DOHH2 (cell line): ENCODE results near the gene IRF2.

Source experiments
- H3F3A ChIP-seq: fragments of 200-600 bp; sonication (generic), shearing (Covaris generic); 2 replicates; pipeline ENCODE4 v1.6.0; 2016; ENCODE audit warnings: antibody characterized with exemption, mild to moderate bottlenecking; ENCODE audit not compliant: control insufficient read depth, insufficient read depth
- H3K27ac ChIP-seq: fragments of 200-600 bp; sonication (generic); 2 replicates; pipeline ENCODE4 v1.5.1; 2014; ENCODE audit warnings: low read depth, mild to moderate bottlenecking, low read length, moderate library complexity
- H3K27me3 ChIP-seq: fragments of 200-600 bp; sonication (generic); 2 replicates; pipeline ENCODE4 v1.6.1; 2014; ENCODE audit warnings: mild to moderate bottlenecking, low read length, mixed read lengths; ENCODE audit not compliant: control insufficient read depth
- H3K36me3 ChIP-seq: fragments of 200-600 bp; sonication (generic); 2 replicates; pipeline ENCODE4 v1.6.1; 2014; ENCODE audit warnings: mild to moderate bottlenecking, low read length, moderate library complexity, mixed read lengths; ENCODE audit not compliant: control insufficient read depth
- H3K4me1 ChIP-seq: fragments of 200-600 bp; sonication (generic); 2 replicates; pipeline ENCODE4 v1.6.1; 2014; ENCODE audit warnings: mild to moderate bottlenecking, low read length, mixed read lengths; ENCODE audit not compliant: control insufficient read depth
- H3K4me2 ChIP-seq: fragments of 200-600 bp; sonication (generic); 2 replicates; pipeline ENCODE4 v1.6.0; 2014; ENCODE audit warnings: mild to moderate bottlenecking, low read length, moderate library complexity
- H3K4me3 ChIP-seq: fragments of 200-600 bp; sonication (generic); 2 replicates; pipeline ENCODE4 v1.5.1; 2014; ENCODE audit warnings: mild to moderate bottlenecking, low read length, mixed read lengths
- H3K79me2 ChIP-seq: fragments of 200-600 bp; sonication (generic); 2 replicates; pipeline ENCODE4 v1.6.1; 2014; ENCODE audit warnings: mild to moderate bottlenecking, low read length, mixed read lengths; ENCODE audit not compliant: control insufficient read depth
- H3K9me2 ChIP-seq: fragments of 200-600 bp; sonication (generic); replicated peaks from 2 replicates; pipeline ENCODE4 v1.6.1; 2014; ENCODE audit warnings: mild to moderate bottlenecking, low read length, mixed read lengths; ENCODE audit not compliant: control insufficient read depth
- H3K9me3 ChIP-seq: fragments of 200-600 bp; sonication (generic); 2 replicates; pipeline ENCODE4 v1.6.1; 2014; ENCODE audit warnings: antibody characterized with exemption, low read length, mixed read lengths; ENCODE audit not compliant: control insufficient read depth, insufficient read depth
- H4K20me1 ChIP-seq: fragments of 200-600 bp; sonication (generic); 2 replicates; pipeline ENCODE4 v1.6.0; 2014; ENCODE audit warnings: low read depth, mild to moderate bottlenecking, antibody characterized with exemption, low read length, moderate library complexity; ENCODE audit not compliant: control insufficient read depth, insufficient read depth
- CTCF ChIP-seq: fragments of 200-600 bp; sonication (generic); IDR thresholded peaks from one replicate; pipeline ENCODE4 v1.5.1; 2014; ENCODE audit warnings: antibody characterized with exemption, mild to moderate bottlenecking, low read depth, low read length; ENCODE audit not compliant: poor library complexity, severe bottlenecking
- EZH2phosphoT487 ChIP-seq: fragments of 200-600 bp; sonication (generic); IDR thresholded peaks from 2 replicates; pipeline ENCODE4 v1.6.1; 2017; ENCODE audit warnings: borderline replicate concordance, mild to moderate bottlenecking, antibody characterized with exemption, low read length, moderate library complexity, mixed read lengths

The IRF2 gene

GRCh38 chr4:184430163-184430562 is 44.2 kb downstream of the IRF2 start:
- Histone ChIP-seq H3K4me1 (no peaks in the 10 kb centered on the region), H3K4me3 (no peak overlapping the region), H3K9me2 (no peaks in the 10 kb centered on the region), H3K9me3 (no peaks in the 10 kb centered on the region), H3K27me3 (no peaks in the 10 kb centered on the region), H3K27ac (no peak overlapping the region), H4K20me1 (peaks cover 2% of the 10 kb centered on the region; the same call in 1 of the 2 replicates), H3K4me2 (no peak overlapping the region), H3K36me3 (peaks cover 5% of the 10 kb centered on the region; the same call in 1 of the 2 replicates), H3K79me2 (peaks cover 2% of the 10 kb centered on the region; the same call in 1 of the 2 replicates), H3F3A (no peaks in the 10 kb centered on the region)
- TF ChIP-seq CTCF (no peak), EZH2phosphoT487 (no peak)

DNA sequence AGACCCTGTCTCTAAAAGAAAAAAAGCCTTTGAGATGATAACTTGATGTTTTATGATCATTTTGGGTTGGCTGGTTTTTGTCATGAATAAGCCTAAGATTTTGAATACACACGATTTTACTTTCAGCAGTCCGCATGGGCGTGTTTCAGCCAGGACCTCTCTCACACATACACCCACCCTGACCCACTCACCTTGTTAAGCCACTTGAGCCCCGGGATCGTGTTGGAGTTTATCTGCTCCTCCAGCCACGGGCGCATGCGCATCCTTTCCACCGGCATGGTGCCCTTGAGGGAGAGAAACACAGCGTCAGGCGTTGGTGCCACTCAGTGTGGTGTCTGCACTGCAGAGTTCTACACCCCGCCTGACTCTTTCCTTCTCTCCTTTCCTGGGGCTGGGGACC is 45.6 kb downstream of the IRF2 start:
- Histone ChIP-seq H4K20me1 (no peaks in the 10 kb centered on the region), H3K79me2 (peaks cover 2% of the 10 kb centered on the region; the same call in 1 of the 2 replicates), H3K9me3 (no peaks in the 10 kb centered on the region), H3K9me2 (no peaks in the 10 kb centered on the region), H3K4me1 (no peaks in the 10 kb centered on the region), H3K4me3 (no peak overlapping the region), H3K36me3 (peaks cover 10% of the 10 kb centered on the region; the same call in 1 of the 2 replicates), H3K27me3 (no peaks in the 10 kb centered on the region), H3F3A (no peaks in the 10 kb centered on the region), H3K4me2 (no peak overlapping the region), H3K27ac (no peak overlapping the region)
- no peak for TF ChIP-seq CTCF
- TF ChIP-seq EZH2phosphoT487, result no peak

GRCh38 chr4:184427687-184428086 is 46.7 kb downstream of the IRF2 start:
- no peaks in the 10 kb centered on the region for H4K20me1 ChIP-seq
- peaks cover 2% of the 10 kb centered on the region; the same call in 1 of the 2 replicates for H3K79me2 ChIP-seq
- H3K9me3 ChIP-seq, result 0 out of 2 replicates have a peak, but pooled peaks cover under 1% of the 10 kb centered on the region
- H3K4me2 ChIP-seq, result no peak overlapping the region
- no peaks in the 10 kb centered on the region for H3K9me2 ChIP-seq
- H3K36me3 ChIP-seq, result peaks cover 17% of the 10 kb centered on the region; the same call in 1 of the 2 replicates
- no peak overlapping the region for H3K4me3 ChIP-seq
- no peak overlapping the region for H3K27ac ChIP-seq
- H3F3A ChIP-seq, result no peaks in the 10 kb centered on the region
- no peaks in the 10 kb centered on the region for H3K27me3 ChIP-seq
- TF ChIP-seq CTCF (no peak), EZH2phosphoT487 (no peak)
- no peaks in the 10 kb centered on the region for H3K4me1 ChIP-seq
